Stimulated activated CD8-positive, alpha-beta memory T cell treated with anti-CD3 and anti-CD28 coated beads, Interleukin-2, amount 100 ng/mL, for 1 hour (primary cell): Measurements from ENCODE around the gene GSTT4.
"Not testable (repeated sequence)": the region's sequence is repeated elsewhere in the genome, so short reads cannot be mapped to it uniquely, and the experiment has no call there.

Experiments
- DNase-seq, 2 donors: peaks; one replicate each; pipeline ENCODE4 v3.0.0-alpha.2; 2020; ENCODE audit warnings: low read depth in 2 of 2

GSTT4 gene

DNA sequence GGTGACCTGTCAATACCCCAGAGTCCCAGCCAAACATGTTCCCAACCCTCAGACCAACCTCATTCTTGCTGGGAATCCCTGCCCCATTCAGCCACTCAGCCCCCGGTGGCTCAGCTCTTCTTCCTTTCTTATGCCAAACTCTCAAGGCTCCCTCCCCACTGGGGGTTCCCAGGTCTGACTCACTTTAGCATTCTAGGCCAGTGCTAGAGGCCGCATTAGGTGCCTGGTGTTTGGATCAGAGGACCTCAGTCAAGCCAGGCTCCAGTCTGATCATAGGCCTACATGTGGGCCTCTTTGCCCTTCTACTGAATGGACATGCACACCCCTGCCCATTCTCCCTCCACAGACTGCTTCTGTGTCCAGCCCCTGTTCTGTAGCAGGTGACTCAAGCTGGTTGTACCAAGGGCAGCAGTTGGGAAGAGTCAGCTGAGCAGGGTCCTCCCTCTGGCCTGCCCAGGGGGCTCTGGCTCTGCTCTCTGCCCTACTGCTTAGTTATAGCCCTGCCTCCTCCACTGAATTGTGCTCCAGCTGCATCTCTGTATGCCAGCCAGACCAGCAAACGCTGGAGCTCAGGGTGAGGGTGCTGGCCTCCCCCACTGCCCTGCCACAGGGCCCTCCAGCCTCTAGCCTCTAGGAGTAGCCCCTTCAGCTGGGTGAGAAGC, 15.5 kb downstream of the GSTT4 start:
- not testable (repeated sequence) for DNase-seq

GRCh38 chr22:23986538-23987178, 18.6 kb downstream of the GSTT4 start:
- DNase-seq: not testable (repeated sequence)

DNA sequence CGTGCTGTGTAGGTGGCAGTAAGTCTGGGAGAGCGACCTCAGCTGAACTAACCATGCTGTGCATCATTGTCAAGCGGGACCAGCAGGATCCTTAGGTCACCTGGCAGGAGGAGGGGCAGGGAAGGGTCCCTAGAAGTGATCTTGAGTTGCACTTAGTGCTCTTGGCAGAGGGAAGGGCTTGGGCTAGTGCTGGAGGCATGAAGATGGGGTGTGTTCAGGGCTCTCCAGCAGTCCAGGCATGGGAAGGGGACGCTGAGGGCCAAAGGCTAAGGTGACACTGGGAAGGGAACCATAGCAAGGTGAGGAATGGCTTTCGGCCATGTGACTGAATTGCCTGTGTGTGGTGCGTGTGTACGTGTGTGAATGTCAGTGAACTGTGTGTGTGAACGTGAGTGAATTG, 19.2 kb downstream of the GSTT4 start:
- DNase-seq: not testable (repeated sequence)

DNA sequence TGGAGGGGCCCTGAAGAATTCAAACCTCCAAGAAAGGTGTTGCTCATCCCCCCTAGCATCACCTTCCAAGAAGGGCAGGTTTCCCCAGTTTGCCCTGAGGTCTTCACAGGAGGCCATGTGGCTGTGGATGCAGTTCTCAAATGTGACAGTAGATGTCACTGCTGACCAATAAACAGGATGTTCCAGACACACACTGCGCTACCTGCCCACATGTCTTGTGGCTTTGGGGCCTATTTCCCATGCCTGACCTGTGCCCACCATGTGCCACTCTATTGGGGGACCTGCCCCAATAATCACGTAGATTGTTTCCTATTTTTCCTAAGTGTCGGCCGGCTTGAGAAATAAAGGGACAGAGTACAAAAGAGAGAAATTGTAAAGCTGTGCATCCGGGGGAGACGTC, 20.8 kb downstream of the GSTT4 start:
- no peak for DNase-seq

- DNase-seq: not testable (repeated sequence)
These were observed 24.7 kb downstream of the GSTT4 start for GRCh38 chr22:23980567-23980966.

- DNase-seq: not testable (repeated sequence)
These were observed 25.6 kb downstream of the GSTT4 start, which contains the start of gene GSTT2 for GRCh38 chr22:23979557-23980240. Gene GSTT2 (plus strand): TSS chr22:23980134.

DNA sequence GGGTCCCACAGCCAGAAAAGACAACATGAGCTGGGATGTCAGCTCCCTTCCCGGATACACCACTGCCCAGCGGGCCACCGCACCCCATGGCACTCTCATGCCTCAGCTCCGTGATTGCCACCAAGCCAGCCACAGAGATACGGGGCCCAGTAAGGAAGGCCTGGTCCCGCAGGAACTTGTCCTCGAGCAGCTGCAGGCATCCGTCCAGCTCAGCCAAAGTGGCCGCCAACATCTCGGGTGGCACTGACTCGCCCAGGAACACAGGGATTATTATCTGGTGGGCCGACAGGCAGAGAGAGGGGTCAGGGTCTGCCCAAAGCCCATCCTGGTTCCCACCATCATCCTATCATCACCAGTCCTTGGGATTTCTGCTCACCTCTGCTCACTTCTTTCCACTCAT, 27.9 kb downstream of the GSTT4 start:
- not testable (repeated sequence) for DNase-seq

- not testable (repeated sequence) for DNase-seq
These were observed 30.4 kb downstream of the GSTT4 start for GRCh38 chr22:23974836-23975352.

GRCh38 chr22:23974345-23974744, 30.9 kb downstream of the GSTT4 start, which contains the start of gene DDT:
Gene DDT (minus strand): TSS chr22:23974441. CDS start chr22:23974414, 27 bp downstream.
- DNase-seq: not testable (repeated sequence)

DNA sequence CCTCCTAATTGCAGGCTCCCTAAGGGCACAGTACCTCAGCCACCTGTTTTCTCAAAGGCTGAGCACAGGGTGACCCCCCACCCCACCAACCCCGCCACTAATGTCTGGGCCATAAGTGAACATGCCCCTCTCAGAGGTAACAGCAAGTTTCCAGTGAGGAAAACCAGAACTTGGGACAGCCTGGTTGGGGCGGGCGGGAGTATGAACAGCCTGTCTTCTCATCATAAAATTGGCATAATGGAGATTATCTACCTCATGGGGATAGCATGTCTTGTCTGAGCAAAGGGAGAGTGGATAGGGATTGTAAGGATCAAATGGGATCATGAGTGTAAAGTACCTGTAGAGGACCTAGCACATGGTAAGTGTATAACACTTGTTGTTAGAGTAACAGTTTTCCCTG, 33.3 kb downstream of the GSTT4 start:
- DNase-seq: not testable (repeated sequence)

DNA sequence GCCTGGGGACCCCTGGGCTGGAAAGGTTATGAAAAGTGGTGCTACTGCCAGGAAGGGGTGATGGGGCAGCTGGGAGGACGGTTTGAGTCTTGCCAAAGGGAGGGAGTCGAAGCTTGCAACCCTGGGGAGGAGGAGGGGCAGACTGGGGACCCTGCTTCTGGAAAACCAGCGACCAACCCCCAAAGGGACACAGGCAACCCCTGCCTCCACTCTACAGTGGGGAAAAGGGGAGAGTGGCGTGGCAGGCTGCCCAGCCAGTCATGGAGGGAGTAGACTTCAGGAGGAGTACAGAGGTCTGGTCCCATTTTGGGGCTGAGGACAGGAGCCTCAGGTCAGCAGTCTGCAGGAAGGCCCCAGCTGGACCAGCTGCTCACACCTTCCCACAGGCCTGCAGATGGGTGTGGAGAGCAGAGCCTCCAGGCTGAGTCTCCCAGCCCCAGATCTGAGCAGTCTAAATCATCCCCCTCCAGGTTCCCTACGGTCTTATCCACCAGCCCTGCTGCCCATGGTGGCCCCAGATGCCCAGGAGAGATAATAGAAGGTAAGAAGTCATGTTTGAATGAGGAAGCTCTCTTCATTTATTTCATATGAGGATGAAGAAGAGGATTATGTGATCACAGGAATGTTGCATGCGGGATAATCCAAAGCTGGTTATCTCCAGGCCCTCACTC, 34.3 kb downstream of the GSTT4 start:
- DNase-seq: no peak

DNA sequence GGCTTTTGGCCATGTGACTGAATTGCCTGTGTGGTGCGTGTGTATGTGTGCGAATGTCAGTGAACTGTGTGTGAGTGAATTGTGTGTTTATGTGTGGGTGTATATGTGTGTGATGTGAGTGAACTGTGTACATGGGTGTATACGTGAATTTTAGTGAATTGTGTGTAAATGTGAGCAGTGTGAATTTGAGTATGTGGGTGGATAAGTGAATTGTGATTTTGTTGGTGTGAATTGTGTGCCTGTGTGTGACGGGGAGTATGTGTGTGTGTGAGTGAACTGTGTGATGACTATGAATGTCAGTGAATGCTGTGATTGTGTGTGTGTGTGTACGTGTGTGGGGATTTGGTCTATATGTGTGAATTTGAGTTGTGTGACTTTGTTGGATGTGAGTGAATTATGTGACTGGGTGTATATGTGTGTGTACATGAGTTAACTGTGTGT, 35.0 kb downstream of the GSTT4 start:
- DNase-seq: no peak

- no peak for DNase-seq
These were observed 36.2 kb downstream of the GSTT4 start for GRCh38 chr22:23969071-23969470.

GRCh38 chr22:23966568-23966967, 38.7 kb downstream of the GSTT4 start, which contains the start of gene DDTL:
Gene DDTL (plus strand): TSS chr22:23966888. CDS start chr22:23966915, 27 bp downstream.
- not testable (repeated sequence) for DNase-seq

- DNase-seq: not testable (repeated sequence)
These were observed 39.2 kb downstream of the GSTT4 start for GRCh38 chr22:23966094-23966493.

DNA sequence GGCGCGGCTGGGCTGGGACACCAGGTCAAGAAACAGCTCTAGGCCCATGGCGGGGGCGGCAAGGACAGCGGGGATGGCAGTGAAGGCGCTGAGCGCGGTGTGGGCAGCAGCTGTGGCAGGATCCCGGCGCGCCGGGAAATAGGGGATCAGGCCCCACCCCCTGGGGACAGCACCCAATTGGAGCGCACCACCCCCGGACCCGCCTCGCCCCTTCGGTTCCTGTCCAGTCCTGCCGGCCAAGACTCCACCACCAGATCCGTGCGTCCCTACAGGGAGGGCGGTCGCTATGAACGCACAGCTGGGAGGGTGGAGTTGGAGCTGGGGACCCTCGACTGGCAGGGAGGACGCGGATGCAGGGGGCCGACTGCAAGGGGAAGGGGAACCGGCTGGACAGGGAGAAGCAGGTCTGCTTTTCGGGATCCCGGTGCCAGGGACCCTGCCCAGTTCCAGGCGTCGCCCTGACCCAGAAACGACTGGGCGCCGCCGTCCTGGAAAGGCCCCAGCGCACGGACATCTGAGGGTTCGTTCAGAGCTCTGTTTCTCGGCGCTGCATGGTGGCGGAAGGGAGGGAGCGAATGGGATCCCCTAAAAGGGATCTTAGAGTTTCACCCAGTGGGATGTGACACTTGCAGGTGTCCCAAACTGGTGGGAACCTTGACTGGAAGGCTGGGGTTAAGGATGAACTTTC, 44.0 kb downstream of the GSTT4 start, which contains the start of gene GSTT2B:
GSTT2B (minus strand) TSS at position 112 of the 688 bp plus-strand sequence; CDS start at position 48, 64 bp downstream.
- not testable (repeated sequence) for DNase-seq

GRCh38 chr22:23956301-23956900, 48.9 kb downstream of the GSTT4 start:
- DNase-seq: peak; percentile 30 to 59

DNA sequence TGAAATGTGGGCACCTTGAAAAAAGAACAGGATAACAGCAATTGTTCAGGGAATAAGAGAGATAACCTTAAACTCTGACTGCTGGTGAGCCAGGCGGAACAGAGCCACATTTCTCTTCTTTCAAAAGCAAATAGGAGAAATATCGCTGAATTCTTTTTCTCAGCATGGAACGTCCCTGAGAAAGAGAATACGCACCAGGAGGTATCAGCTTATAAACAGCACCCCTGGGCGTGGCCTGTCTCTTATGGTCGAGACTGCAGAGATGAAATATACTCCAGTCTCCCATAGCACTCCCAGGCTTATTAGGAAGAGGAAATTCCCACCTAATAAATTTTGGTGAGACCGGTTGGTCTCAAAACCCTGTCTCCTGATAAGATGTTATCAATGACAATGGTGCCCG, 49.4 kb downstream of the GSTT4 start:
- not testable (repeated sequence) for DNase-seq

DNA sequence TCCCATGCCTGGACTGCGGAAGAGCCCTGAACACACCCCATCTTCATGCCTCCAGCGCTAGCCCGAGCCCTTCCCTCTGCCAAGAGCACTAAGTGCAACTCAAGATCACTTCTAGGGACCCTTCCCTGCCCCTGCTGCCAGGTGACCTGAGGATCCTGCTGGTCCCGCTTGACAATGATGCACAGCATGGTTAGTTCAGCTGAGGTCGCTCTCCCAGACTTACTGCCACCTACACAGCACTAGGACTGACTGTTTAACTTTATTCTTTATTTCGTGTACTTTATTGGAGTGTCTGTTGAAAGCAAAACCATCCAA, 50.3 kb downstream of the GSTT4 start:
- not testable (repeated sequence) for DNase-seq

- not testable (repeated sequence) for DNase-seq
These were observed 50.9 kb downstream of the GSTT4 start for GRCh38 chr22:23954193-23954990.
